GM19025 (cell line): ENCODE results near the gene BUD31.
A peak's percentile ranks its signal among the peaks of the same experiment; 100 is the strongest.
"Not testable (repeated sequence)": the region's sequence is repeated elsewhere in the genome, so short reads cannot be mapped to it uniquely, and the experiment has no call there.

Experiments used
- ATAC-seq: cut with Tn5 transposase; IDR thresholded peaks from one replicate; pipeline ENCODE4 v1.9.1; 2021; ENCODE audit warnings: mild to moderate bottlenecking, low read depth, moderate library complexity; ENCODE audit not compliant: unreplicated experiment

BUD31 gene

DNA sequence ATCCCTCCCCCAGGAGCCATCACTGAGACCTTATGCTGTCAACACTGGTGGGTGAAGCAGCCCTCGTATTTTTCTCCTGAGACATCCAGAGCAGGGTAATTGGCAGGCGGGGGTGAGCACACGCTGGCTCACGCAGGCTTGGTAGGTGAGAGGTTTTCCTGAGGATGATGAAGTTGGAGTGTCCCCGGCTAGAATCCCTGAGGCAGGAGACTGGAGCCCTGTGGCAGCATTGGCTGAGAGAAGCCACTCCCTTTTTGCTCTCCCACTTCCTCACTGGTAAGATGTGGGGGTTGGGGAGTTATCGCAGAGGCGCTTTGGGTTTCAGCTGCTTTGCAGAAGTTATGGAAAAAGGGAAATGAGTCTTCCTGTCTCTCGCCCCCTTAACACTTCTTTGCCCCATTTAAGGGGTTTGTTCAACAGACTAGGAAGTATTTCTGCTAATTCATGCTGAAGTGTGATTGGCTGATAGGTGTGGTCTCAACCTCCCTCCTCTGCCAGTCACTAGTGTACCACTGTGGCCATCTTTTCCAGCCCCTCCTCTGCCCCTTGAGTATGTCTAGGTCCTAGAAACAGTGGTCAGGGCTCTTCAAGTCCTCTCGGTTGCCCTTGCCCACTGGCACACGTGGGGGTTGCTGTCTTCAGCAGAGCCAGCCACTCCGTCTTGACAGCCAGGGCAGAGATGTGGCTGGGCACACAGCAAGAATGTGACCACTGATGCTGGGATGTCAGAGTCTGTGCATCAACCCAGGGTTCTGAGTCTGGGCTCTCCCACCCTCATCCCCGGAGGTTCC, 28.5 kb upstream of the BUD31 start:
- peak; percentile 25 for ATAC-seq

DNA sequence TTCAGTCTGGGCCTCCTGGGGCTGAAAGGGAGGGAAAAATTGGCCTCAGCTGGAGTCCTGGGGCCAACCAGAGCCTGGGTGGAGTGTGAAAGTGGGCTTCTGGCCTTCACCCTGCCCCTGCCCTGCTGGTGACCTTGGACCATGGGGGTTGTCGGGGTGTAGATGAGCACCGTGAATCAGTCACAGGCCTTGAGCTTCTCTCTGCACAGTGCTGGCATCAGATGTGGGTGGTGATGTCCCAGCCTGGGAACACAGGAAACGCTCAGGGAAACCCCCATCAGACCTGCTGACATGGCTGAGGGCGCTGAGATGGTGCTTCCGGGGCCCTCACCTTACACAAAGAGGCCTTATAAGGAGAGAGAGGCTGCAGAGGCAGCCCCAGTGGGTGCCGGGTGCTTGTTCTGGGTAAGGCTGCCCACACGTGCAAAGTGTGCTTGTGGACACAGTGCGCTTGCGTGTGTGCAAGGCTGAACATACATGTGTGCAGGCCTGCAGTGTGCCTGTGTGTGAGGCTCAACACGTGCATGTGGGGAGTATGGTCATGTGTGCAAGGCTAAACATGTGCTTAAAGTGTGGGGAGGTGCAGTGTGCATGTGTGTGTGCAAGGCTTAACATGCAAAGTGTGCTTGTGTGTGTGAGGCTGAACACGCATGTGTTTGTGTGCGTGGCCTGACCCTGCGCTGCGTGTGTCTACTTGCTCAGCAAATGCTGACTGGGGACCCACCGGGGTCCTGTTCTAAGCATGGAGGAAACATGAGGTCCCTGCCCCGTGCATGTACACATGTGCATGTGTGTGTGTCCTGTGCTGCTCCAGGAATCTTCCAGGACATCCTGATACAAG, 27.7 kb upstream of the BUD31 start:
- ATAC-seq: peak; percentile 78

GRCh38 chr7:99381664-99382075, 27.1 kb upstream of the BUD31 start:
- ATAC-seq: no peak

DNA sequence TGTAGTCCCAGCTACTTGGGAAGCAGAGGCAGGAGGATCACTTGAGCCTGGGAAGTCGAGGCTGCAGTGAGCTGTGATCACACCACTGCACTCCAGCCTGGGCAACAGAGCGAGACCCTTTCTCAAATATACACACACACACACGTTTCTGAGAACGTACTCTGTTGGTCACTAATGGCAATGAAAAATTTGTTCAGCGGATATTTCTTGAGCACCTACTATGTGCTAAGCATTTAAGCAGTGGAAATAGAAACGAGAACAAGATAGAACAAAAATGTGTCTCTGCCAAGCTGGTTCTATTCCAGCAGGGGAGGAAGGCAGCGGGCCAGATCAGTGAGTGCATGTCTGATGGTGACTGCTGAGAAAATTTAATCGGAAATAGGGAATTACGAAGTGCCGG, 25.6 kb upstream of the BUD31 start:
- ATAC-seq: no peak

DNA sequence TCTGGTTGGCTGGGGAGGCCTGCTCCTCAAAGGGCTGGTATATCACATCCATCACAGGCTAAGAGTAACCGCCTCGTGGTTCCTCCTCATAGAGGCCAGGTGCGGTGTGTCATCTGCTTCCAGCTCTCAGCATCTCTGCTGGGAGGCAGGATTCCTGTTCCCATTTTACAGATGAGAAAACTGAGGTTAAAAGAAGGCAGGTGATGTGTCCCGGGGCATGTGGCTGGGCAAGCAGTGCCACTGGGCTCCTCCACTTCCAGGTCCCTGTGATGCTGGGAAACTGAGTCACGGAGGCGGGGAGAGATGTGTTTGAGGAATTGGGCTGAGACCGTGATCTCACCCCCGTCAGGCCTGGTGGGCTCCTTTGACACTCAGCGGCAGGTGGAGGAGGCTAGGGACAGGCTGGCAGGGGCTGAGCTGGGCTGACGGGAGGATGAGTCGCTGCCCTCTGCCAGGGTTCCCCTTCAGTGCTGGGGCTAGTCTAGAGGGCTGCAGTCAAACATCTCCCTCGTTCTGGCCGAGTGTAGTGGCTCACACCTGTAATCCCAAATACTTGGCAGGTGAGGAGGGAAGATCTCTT, 24.9 kb upstream of the BUD31 start:
- ATAC-seq: no peak

DNA sequence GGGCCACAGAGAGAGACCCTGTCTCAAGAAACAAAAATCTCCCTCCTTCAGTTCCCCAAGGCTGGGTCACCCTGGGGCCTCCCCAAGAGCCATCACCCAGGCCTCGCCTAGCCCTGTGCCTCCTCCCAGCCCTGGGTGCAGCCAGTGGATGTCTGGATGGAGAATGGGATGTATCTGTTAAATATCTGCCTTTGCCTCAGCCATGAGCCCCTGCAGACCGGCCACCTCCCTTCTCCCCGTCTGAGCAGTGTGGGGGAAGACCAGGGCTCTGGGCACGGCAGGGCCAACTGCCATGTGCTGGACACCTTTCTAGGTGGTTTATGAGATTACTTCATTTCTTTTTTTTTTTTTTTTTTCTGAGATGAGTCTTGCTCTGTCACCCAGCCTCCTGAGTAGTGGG, 24.2 kb upstream of the BUD31 start:
- no peak for ATAC-seq

DNA sequence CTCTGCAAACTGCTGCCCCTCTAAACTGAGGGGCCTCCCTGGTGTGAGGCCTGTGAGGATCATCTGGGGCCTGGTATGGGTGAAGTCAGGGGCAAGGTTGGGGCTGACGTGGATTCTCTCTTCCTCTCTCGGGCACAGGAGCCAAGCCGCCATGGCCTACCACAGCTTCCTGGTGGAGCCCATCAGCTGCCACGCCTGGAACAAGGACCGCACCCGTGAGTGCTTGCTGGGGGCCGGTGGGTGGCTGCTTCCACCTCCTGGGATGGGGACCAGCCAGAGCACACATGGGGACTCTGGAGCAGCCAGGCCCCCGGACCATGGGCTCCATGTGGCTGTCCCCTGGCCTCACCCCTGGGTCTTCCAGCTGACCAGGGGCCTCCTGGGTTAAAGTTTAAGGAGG, 23.2 kb upstream of the BUD31 start:
- ATAC-seq: no peak

- no peak for ATAC-seq
Measured at GRCh38 chr7:99386584-99387238, 22.1 kb upstream of the BUD31 start.

DNA sequence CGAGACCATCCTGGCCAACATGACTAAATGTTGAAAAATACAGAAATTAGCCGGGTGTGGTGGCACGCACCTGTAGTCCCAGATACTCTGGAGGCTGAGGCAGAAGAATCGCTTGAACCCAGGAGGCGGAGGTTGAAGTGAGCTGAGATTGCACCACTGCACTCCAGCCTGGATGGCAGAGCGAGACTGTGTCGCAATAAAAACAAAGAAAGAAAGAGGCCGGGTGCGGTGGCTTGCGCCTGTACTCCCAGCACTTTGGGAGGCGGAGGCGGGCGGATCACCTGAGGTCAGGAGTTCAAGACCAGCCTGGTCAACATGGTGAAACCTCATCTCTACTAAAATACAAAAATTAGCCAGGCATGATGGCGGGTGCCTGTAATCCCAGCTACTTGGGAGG, 21.5 kb upstream of the BUD31 start:
- ATAC-seq: not testable (repeated sequence)

GRCh38 chr7:99387912-99388311, 20.9 kb upstream of the BUD31 start:
- no peak for ATAC-seq

DNA sequence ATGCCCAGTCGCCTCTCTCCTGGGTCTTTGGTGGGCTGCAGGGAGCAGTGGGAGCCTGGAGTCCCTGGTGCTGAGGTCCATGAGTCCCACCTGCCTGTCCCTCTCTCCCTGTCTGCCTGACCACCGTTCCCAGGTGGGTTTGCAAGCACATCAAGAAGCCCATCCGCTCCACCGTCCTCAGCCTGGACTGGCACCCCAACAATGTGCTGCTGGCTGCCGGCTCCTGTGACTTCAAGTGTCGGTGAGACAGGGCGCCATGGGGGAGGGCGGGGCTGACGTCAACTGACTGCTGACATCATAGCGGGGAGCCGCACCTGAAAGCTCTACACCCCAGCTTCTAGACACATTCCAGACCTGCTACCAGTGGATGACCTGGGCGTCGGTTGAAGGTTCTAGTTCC, 19.0 kb upstream of the BUD31 start:
- ATAC-seq: no peak

DNA sequence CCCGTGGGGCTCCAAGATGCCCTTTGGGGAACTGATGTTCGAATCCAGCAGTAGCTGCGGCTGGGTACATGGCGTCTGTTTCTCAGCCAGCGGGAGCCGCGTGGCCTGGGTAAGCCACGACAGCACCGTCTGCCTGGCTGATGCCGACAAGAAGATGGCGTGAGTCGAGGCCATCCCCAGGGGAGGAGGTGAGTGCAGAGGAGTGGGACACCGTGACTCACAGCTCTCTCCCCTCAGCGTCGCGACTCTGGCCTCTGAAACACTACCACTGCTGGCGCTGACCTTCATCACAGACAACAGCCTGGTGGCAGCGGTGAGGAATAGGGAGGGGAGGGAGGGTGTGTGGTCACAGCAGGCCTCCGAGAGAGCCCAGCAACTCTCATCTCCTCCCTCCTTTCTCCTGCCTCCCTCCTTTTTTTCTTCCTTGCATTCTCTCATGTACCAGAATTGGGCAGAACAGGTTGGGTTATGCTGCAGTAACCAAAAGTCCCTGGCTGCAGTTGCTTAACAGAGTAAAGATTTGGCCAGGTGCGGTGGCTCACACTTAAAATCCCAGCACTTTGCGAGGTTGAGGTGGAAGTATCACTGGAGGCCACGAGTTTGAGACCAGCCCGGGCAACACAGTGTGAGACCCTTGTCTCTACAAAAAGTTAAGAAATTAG, 17.7 kb upstream of the BUD31 start:
- no peak for ATAC-seq

DNA sequence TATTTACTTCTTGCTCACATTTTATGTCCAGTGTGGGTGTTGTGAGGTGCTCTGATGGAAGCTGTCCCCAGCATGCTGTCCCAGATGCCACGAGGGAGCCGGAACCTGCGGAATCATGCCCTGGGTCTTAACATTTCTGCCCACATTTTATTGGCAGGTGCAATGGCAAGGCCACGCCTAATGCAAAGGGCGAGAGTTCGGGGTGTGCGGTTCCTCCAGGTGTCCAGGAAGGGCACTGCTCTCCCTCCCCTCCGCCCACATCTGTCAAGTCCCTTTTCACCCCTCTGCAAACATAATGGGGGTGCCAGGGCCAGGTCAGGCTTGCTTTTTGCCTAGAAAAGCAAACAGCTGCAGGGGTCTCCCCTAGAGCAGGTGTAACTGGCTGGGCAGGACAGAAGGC, 16.7 kb upstream of the BUD31 start:
- ATAC-seq: no peak

GRCh38 chr7:99392659-99393354, 16.0 kb upstream of the BUD31 start:
- peak; percentile 71 for ATAC-seq

DNA sequence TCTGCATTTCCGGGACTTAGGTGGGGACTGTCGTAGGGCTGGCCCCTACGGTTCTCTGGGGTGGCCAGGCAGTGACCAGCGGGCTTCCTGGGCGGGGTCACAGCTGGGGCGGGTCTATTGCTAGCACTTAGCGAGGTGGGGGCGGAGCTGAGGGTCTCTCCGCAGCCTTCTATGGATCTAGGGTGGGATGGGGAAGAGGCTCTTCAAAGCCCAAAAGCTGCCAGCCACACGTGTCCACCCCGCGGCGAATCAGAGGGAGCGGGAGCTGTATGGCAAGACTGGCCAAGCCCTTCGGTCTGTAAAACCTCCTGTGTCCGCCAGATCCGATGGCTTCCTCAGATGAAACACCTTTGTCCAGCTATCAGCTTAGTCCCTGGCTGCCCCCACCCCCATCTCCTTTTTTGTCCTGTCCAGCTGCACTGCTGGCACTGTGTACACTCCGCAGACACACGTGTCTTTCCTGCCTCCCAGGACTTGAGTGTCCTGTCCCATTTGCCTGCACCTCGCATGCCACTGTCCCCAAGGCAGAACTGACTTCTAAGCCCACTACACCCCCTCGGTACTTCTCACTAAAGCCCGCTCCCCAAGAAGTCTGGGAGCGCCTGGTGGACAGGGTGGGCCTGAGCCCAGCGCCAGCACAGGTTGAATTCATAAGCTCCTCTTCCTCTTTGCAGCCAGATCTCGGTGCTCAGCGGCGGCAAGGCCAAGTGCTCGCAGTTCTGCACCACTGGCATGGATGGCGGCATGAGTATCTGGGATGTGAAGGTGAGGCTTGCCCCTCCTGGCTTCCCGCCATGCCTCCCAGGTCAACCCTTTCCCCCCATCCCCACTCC, 15.2 kb upstream of the BUD31 start:
- ATAC-seq: no peak

GRCh38 chr7:99394188-99394502, 14.6 kb upstream of the BUD31 start:
- ATAC-seq: no peak

- ATAC-seq: no peak
Measured at GRCh38 chr7:99395616-99396327, 13.0 kb upstream of the BUD31 start.

GRCh38 chr7:99396418-99397296, 12.1 kb upstream of the BUD31 start:
- ATAC-seq: no peak
